Common myeloid progenitor, CD34-positive (primary cell): ENCODE measurements around the gene TMEM238.

Experiments used
- CTCF ChIA-PET: fragments of 350-600 bp; sonication (Branson Sonifier 250); formaldehyde crosslinking; loops from one replicate; lab custom pipeline; 2021; ENCODE audit warnings: antibody characterized with exemption; lab: Charles Lee
- POLR2A ChIA-PET: fragments of 350-600 bp; sonication (Branson Sonifier 250); formaldehyde crosslinking; loops from one replicate; lab custom pipeline; 2021; ENCODE audit warnings: antibody characterized with exemption; lab: Charles Lee
- DNase-seq, 3 donors: peaks; one replicate each; pipeline versions ENCODE4 v3.0.0 to v3.0.0-alpha.2; 2013
- H3K27ac ChIP-seq, 2 experiments: 1 replicate in 1 of 2; 2 replicates in 1 of 2; pipeline ENCODE4 v1.7.0; 2013; ENCODE audit warnings: inconsistent platforms in 2 of 2, low read length in 2 of 2, mild to moderate bottlenecking in 2 of 2, low read depth in 1 of 2, moderate library complexity in 1 of 2; ENCODE audit not compliant: severe bottlenecking in 2 of 2, insufficient read depth in 1 of 2, poor library complexity in 1 of 2
- H3K27me3 ChIP-seq, 5 experiments: replicated peaks in 2 of 5; 1 replicate in 3 of 5; 2 replicates in 2 of 5; pipeline versions ENCODE4 v1.6.1 to v1.7.0; 2013; ENCODE audit warnings: low read length in 4 of 5, mild to moderate bottlenecking in 2 of 5, moderate library complexity in 2 of 5, inconsistent platforms in 1 of 5; ENCODE audit not compliant: insufficient read depth in 5 of 5, control insufficient read depth in 4 of 5
- H3K36me3 ChIP-seq, 4 experiments: 1 replicate in 2 of 4; 2 replicates in 2 of 4; pipeline versions ENCODE4 v1.6.1 to v1.7.0; 2013; ENCODE audit warnings: low read length in 3 of 4, control low read depth in 1 of 4, mild to moderate bottlenecking in 1 of 4; ENCODE audit not compliant: control insufficient read depth in 4 of 4, insufficient read depth in 4 of 4
- H3K4me1 ChIP-seq, 4 experiments: 1 replicate in 3 of 4; 2 replicates in 1 of 4; pipeline versions ENCODE4 v1.6.1 to v1.7.1; 2013; ENCODE audit warnings: low read length in 3 of 4, mild to moderate bottlenecking in 3 of 4, control low read depth in 1 of 4, inconsistent platforms in 1 of 4, moderate library complexity in 1 of 4; ENCODE audit not compliant: control insufficient read depth in 4 of 4, insufficient read depth in 4 of 4; ENCODE audit errors: control extremely low read depth in 1 of 4
- H3K4me3 ChIP-seq, 7 experiments: 1 replicate in 4 of 7; 2 replicates in 3 of 7; pipeline versions ENCODE4 v1.5.1 to v1.7.0; 2013; ENCODE audit warnings: mild to moderate bottlenecking in 7 of 7, low read length in 6 of 7, moderate library complexity in 6 of 7, inconsistent platforms in 2 of 7, low read depth in 2 of 7, control low read depth in 1 of 7; ENCODE audit not compliant: insufficient read depth in 4 of 7, control insufficient read depth in 1 of 7; ENCODE audit errors: extremely low read depth in 1 of 7
- H3K9me3 ChIP-seq, 5 experiments: 1 replicate in 4 of 5; 2 replicates in 1 of 5; pipeline versions ENCODE4 v1.6.1 to v1.7.1; 2013; ENCODE audit warnings: low read length in 4 of 5, mild to moderate bottlenecking in 2 of 5, inconsistent platforms in 1 of 5, low read depth in 1 of 5, moderate library complexity in 1 of 5; ENCODE audit not compliant: control insufficient read depth in 4 of 5, insufficient read depth in 2 of 5; ENCODE audit errors: control extremely low read depth in 1 of 5
- WGBS: methylation state at CpG from one replicate; pipeline ENCODE4 v1.1.5; 2013; ENCODE audit not compliant: insufficient coverage; 5-methylcytosine and 5-hydroxymethylcytosine counted together

Gene TMEM238

GRCh38 chr19:55358493-55358892 is 25.6 kb downstream of the TMEM238 start:
- 89% methylated on average over 18 of the region's 19 CpGs for WGBS
- Histone ChIP-seq H3K27me3 (peaks cover 0 to 37% (median 8%) of the 10 kb centered on the region in 5 experiments), H3K9me3 (no peaks in the 10 kb centered on the region), H3K4me1 (peaks cover 0 to 14% (median 9%) of the 10 kb centered on the region in 4 experiments), H3K36me3 (no peaks in the 10 kb centered on the region), H3K27ac (no peak overlapping the region), H3K4me3 (no peak overlapping the region)
- ChIA-PET CTCF (interaction anchor here (1.3 kb wide), 1 partner anchor 11 kb away, joined by 3 read pairs; no protein-coding TSS in a partner anchor), POLR2A (no interaction called here)
- DNase-seq = no peak

DNA sequence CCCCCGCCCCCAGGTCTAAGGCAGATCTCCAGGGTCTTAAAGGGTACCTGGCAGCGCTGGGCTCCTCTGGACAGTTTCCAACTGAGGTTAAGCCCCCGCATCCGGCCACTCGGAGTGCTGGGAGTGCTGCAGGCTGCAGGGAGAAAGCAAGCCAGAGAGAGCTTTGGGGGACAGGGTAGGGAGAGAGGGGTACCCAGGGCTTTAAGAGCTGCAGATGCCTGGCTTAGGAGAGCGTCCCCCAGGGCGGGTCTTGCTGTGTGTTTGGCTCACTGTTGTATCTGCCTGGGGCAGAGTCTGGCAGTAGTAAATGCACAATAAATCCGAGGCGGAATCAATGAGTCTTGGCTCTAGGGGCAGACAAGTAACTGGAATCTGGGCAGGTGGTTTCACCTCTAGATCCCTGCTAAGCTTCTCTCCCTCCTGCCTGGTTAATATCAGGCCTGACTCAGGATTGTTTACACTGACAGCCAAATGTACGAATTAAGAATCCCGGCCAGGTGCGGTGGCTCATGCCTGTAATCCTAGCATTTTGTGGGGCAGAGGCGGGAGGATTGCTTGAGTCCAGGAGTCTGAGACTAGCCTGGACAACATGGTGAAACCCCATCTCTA is 28.8 kb downstream of the TMEM238 start:
- no peaks in the 10 kb centered on the region for H3K36me3 ChIP-seq
- CTCF ChIA-PET = interaction anchor here (0.6 to 1.1 kb wide), 2 partner anchors 26 to 152 kb away, joined by 3 read pairs; no protein-coding TSS in a partner anchor

DNA sequence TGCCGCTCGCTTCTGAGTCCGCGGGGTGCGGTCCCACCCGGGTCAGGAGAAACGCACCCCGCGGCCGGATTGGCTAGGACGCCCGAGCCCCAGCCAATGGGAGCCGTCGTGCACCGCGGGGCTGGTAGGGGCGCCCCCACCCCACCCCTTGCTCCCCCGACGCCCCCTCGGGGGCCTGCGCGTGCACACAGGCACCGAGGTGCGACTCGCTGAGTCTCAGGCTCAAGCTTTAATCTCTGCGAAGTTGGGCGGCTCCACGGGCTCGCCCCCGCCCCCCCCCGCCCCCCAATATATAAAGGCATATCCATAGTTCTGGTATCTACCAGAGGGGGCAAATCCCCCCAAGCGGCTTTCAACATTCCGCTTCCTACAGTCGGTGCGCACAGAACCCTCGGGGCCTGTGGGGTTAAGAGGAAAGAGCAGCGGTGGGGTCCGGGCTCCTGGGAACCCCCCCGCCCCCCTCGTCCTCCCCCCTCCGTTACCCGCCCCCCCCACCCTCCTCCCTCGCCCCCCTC is 29.3 kb downstream of the TMEM238 start, which contains the start of gene COX6B2:
Gene COX6B2, minus strand, starts transcription at position 22 of the 515 bp plus-strand sequence. CDS start 198 bp downstream, outside the sequence.
- ChIA-PET CTCF (no interaction called here), POLR2A (no interaction called here)
- peaks cover 4 to 62% (median 26%) of the 10 kb centered on the region in 5 experiments for H3K27me3 ChIP-seq
- DNase-seq = no peak
- no peaks in the 10 kb centered on the region for H3K36me3 ChIP-seq
- H3K4me1 ChIP-seq = peaks cover 0 to 20% (median 15%) of the 10 kb centered on the region in 4 experiments
- WGBS = 4% methylated on average over 15 of the region's 43 CpGs
- H3K9me3 ChIP-seq = no peaks in the 10 kb centered on the region
- H3K27ac ChIP-seq = no peak within 1 kb of the TSS
- H3K4me3 ChIP-seq = peak within 1 kb of the TSS; percentile 10 to 77 (median 58)

More for the DNA sequence above, 28.8 kb downstream of the TMEM238 start:
- Histone ChIP-seq H3K4me3 (no peak overlapping the region), H3K27me3 (peaks cover 4 to 62% (median 26%) of the 10 kb centered on the region in 5 experiments), H3K9me3 (no peaks in the 10 kb centered on the region), H3K27ac (no peak overlapping the region), H3K4me1 (peaks cover 0 to 20% (median 15%) of the 10 kb centered on the region in 4 experiments)
- WGBS = 58% methylated on average over 11 of the region's 13 CpGs
- peak in 2 of 3 donors; percentile 46 to 48 for DNase-seq
- POLR2A ChIA-PET = no interaction called here

GRCh38 chr19:55353803-55354697 is 30.0 kb downstream of the TMEM238 start:
- H3K4me3 ChIP-seq = peak overlapping the region; percentile 10 to 77 (median 58)
- CTCF ChIA-PET = no interaction called here
- WGBS = 1% methylated on average over 60 of the region's 72 CpGs
- peak; percentile 68 to 85 (median 78) for DNase-seq
- H3K27me3 ChIP-seq = peaks cover 4 to 62% (median 26%) of the 10 kb centered on the region in 5 experiments
- no peak overlapping the region for H3K27ac ChIP-seq
- peaks cover 0 to 20% (median 15%) of the 10 kb centered on the region in 4 experiments for H3K4me1 ChIP-seq
- POLR2A ChIA-PET = interaction anchor here (1.0 kb wide), 1 partner anchor 15 kb away, joined by 3 read pairs; no protein-coding TSS in a partner anchor
- peaks cover 0 to 2% (median 0%) of the 10 kb centered on the region in 4 experiments for H3K36me3 ChIP-seq
- no peaks in the 10 kb centered on the region for H3K9me3 ChIP-seq

GRCh38 chr19:55353356-55353802 is 30.7 kb downstream of the TMEM238 start:
- 3% methylated on average over 18 of the region's 24 CpGs for WGBS
- no peak for DNase-seq
- Histone ChIP-seq H3K27ac (no peak overlapping the region), H3K9me3 (no peaks in the 10 kb centered on the region), H3K36me3 (peaks cover 0 to 3% (median 1%) of the 10 kb centered on the region in 4 experiments), H3K27me3 (peaks cover 4 to 62% (median 26%) of the 10 kb centered on the region in 5 experiments), H3K4me3 (peak overlapping the region; percentile 10 to 77 (median 58)), H3K4me1 (peaks cover 0 to 20% (median 15%) of the 10 kb centered on the region in 4 experiments)
- ChIA-PET CTCF (interaction anchor here (1.6 kb wide), 1 partner anchor 30 kb away, joined by 5 read pairs; the partner anchor contains the start of gene TMEM238), POLR2A (interaction anchor here (1.0 kb wide), 1 partner anchor 15 kb away, joined by 3 read pairs; no protein-coding TSS in a partner anchor)

DNA sequence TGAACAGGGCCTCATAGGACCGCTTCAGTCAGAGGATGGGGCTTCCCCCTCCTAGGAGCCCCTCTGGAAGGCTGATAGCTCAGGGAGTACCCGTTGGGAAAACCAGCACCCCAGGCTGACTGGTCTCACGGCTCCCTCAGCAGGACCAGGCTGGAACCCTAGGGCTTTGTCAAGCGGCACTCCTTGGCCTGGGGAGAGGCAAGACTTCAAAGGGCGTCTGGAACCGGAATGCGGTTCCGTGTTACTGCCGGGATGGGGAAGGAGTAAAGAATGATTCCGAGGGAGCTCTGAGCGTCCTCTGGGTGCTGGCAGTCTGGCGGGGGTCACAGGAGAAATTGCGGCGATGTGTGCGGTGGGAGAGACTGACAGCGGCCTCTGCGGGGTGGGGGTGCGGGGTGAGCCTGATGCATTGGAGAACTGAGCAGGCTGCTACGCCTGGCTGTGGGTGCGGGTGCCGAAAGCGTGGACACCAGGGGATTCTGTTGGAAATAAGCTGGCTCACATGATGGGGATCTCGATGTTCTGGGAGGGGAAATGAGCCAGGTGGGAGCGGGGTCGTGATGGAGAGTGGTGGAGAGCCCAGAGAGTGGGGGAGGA is 31.4 kb downstream of the TMEM238 start:
- no peak overlapping the region for H3K4me3 ChIP-seq
- peaks cover 0 to 20% (median 15%) of the 10 kb centered on the region in 4 experiments for H3K4me1 ChIP-seq
- 67% methylated on average over 24 of the region's 25 CpGs for WGBS
- peaks cover 0 to 8% (median 4%) of the 10 kb centered on the region in 4 experiments for H3K36me3 ChIP-seq
- no peak overlapping the region for H3K27ac ChIP-seq
- CTCF ChIA-PET = interaction anchor here (0.6 to 1.9 kb wide), 6 partner anchors 9 to 75 kb away, joined by 3 to 7 read pairs (median 3); partner anchors contain the start of gene TMEM238
- peaks cover 4 to 62% (median 26%) of the 10 kb centered on the region in 5 experiments for H3K27me3 ChIP-seq
- no peaks in the 10 kb centered on the region for H3K9me3 ChIP-seq
- DNase-seq = no peak
- POLR2A ChIA-PET = no interaction called here
